Measurements from ENCODE around the gene RPL23. TPM values are rescaled to one million over a fixed set of nuclear protein-coding genes. Genes with fewer than 3 reads are reported as not detected.
A peak's percentile ranks its signal among the peaks of the same experiment; 100 is the strongest.

Gene RPL23
- total RNA-seq, 4 donors from 2014 or later, result 755 to 2,040 (median 1,511) TPM

DNA sequence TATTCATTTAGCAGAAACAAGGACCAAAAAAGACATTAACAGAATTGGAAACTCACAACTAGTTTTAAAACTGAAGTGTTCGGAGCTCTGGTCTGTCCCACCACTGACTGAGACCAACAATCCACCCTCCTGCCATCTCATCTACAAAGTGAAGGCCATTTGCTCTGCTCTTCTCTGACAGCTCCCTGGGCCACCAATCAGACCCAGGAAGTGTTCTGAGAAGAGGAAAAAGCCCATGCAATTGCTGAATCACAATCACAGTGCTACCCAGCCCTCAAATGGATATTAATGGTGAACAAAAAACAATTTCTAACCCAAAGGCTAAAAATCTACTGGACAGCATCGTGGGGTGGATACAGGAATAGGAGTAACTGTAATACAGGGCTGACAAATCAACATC, 2.1 kb downstream of the RPL23 start:
- peaks cover 0 to 60% of the 10 kb centered on the region in 2 donors for H3K36me3 ChIP-seq
- TF ChIP-seq, protein P1, sequence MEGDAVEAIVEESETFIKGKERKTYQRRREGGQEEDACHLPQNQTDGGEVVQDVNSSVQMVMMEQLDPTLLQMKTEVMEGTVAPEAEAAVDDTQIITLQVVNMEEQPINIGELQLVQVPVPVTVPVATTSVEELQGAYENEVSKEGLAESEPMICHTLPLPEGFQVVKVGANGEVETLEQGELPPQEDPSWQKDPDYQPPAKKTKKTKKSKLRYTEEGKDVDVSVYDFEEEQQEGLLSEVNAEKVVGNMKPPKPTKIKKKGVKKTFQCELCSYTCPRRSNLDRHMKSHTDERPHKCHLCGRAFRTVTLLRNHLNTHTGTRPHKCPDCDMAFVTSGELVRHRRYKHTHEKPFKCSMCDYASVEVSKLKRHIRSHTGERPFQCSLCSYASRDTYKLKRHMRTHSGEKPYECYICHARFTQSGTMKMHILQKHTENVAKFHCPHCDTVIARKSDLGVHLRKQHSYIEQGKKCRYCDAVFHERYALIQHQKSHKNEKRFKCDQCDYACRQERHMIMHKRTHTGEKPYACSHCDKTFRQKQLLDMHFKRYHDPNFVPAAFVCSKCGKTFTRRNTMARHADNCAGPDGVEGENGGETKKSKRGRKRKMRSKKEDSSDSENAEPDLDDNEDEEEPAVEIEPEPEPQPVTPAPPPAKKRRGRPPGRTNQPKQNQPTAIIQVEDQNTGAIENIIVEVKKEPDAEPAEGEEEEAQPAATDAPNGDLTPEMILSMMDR (IDR thresholded peaks at IDR 0.05), result no peak
- TF ChIP-seq POLR2A (IDR thresholded peaks at IDR 0.05), result no peak
- TF ChIP-seq EP300 (IDR thresholded peaks at IDR 0.05), result no peak
- TF ChIP-seq POLR2AphosphoS5 (IDR thresholded peaks at IDR 0.05), result no peak
- H3K27me3 ChIP-seq, result no peaks in the 10 kb centered on the region
- peak overlapping the region in 1 of 4 donors; percentile 88 for H3K27ac ChIP-seq
- peak overlapping the region in 1 of 2 donors; percentile 58 for H3K4me3 ChIP-seq
- ATAC-seq, result no peak
- 14% methylated on average over 1 of the region's 2 CpGs; no CpG with 5 or more reads in 1 of the 2 donors for WGBS, 2 donors (ENCODE audit: low coverage in 1 of 2)
- H3K9me3 ChIP-seq, result no peaks in the 10 kb centered on the region
- peaks cover 4 to 38% (median 21%) of the 10 kb centered on the region in 3 donors for H3K4me1 ChIP-seq

DNA sequence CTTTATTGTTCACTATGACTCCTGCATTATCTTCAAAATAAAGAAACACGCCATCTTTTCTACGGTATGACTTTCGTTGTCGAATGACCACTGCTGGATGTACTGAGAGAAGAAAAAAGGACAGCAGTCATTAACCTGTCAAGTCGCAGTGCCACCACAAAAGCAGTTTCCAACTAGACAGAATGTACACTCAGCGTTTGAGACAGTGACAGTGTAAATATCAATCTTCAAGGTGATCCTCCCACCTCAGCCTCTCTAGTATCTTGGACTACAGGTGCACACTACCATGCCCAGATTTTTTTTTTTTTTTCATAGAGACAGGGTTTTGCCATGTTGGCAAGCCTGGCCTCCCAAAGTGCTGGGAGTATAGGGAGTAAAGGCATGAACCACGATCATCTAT, 3.1 kb downstream of the RPL23 start:
- H3K4me1 ChIP-seq, result peaks cover 4 to 38% (median 21%) of the 10 kb centered on the region in 3 donors
- no peak overlapping the region for H3K4me3 ChIP-seq
- no peak for ATAC-seq
- H3K27me3 ChIP-seq, result no peaks in the 10 kb centered on the region
- WGBS, 2 donors (ENCODE audit: low coverage in 1 of 2), result 65 to 71% methylated on average over 7 of the region's 7 CpGs
- peaks cover 0 to 60% of the 10 kb centered on the region in 2 donors for H3K36me3 ChIP-seq
- H3K9me3 ChIP-seq, result no peaks in the 10 kb centered on the region
- TF ChIP-seq POLR2AphosphoS5 (IDR thresholded peaks at IDR 0.05) (no peak), POLR2A (IDR thresholded peaks at IDR 0.05) (no peak), EP300 (IDR thresholded peaks at IDR 0.05) (no peak)
- TF ChIP-seq, protein P1 (IDR thresholded peaks at IDR 0.05), result no peak
- H3K27ac ChIP-seq, result no peak overlapping the region

DNA sequence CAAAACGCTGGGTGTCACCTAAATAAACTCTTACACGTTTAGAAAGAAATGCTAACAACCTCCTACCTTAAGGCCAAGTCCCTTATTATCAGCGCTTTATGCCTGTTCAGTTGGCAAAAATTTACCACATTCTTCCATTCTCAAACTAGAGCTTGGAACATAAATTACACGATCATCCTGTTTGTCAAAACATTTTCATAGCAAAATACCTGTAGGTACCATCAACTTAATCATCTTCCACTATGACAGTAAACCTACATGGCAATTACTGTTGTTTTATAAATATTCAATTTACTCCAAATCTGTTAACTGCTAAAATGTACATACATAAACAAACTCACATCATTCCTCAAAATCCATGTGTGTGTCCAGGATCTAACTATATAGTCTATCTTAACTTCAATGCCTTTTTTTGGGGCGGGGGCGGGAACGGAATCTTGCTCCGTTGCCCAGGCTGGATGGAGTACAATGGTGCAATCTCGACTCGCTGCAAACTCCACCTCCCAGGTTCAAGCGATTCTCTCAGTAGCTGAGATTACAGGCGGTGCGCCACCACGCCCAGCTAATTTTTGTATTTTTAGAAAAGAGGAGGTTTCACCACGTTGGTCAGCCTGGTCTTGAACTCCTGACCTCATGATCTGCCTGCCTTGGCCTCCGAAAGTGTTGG, 4.4 kb downstream of the RPL23 start:
- WGBS, 2 donors (ENCODE audit: low coverage in 1 of 2), result 66 to 74% methylated on average over 6 to 9 of the region's 16 CpGs

DNA sequence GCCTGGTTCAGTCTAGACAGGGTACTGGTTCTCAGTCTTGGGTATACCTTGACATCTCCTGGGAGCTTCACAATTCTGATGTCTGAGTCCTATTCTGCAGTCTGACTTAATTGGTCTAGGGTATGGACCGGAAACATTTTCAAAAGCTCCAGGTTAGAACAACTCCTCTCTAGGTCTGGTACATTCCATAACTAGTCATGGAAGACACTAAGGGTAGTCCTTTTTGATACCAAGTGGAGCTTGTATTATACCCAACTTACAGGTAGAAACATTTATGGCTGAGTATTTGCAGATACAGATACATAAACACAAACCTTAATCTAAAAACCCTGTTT, 5.0 kb downstream of the RPL23 start:
- H3K36me3 ChIP-seq, result peaks cover 0 to 60% of the 10 kb centered on the region in 2 donors
- TF ChIP-seq EP300 (IDR thresholded peaks at IDR 0.05), result no peak
- no peaks in the 10 kb centered on the region for H3K27me3 ChIP-seq
- ATAC-seq, result no peak
- H3K27ac ChIP-seq, result no peak overlapping the region
- no peaks in the 10 kb centered on the region for H3K9me3 ChIP-seq
- no peak overlapping the region for H3K4me3 ChIP-seq
- WGBS, 2 donors (ENCODE audit: low coverage in 1 of 2), result 100% methylated on average over 1 of the region's 1 CpG; no CpG with 5 or more reads in 1 of the 2 donors
- peaks cover 4 to 32% (median 21%) of the 10 kb centered on the region in 3 donors for H3K4me1 ChIP-seq

More for the DNA sequence above, 4.4 kb downstream of the RPL23 start:
- Histone ChIP-seq H3K4me3 (no peak overlapping the region), H3K27ac (no peak overlapping the region), H3K36me3 (peaks cover 0 to 60% of the 10 kb centered on the region in 2 donors), H3K27me3 (no peaks in the 10 kb centered on the region), H3K4me1 (peaks cover 4 to 33% (median 21%) of the 10 kb centered on the region in 3 donors), H3K9me3 (no peaks in the 10 kb centered on the region)
- ATAC-seq, result no peak
- TF ChIP-seq EP300 (IDR thresholded peaks at IDR 0.05), result no peak
- TF ChIP-seq POLR2AphosphoS5 (IDR thresholded peaks at IDR 0.05), result no peak
- TF ChIP-seq, protein P1 (IDR thresholded peaks at IDR 0.05), result no peak
- no peak for TF ChIP-seq POLR2A (IDR thresholded peaks at IDR 0.05)

DNA sequence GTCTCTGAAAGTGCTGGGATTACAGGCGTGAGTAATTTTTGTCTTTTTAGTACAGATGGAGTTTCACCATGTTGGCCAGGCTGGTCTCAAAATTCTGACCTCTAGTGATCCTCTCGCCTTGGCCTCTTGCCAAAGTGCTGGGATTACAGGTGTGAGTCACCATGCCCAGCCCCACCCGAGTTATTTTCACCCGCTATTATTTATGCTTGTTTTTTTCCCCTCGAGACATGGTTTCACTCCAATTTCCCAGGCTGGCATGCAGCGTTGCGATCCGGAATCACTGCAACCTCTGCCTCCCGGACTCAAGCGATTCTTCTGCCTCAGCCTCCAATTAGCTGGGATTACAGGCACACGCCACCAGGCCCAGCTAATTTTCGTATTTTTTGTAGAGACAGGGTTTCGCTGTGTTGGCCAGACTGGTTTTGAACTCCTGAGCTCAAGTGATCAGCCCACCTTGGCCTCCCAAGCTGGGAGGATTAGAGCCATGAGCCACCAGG, 9.2 kb downstream of the RPL23 start:
- Histone ChIP-seq H3K36me3 (peaks cover 0 to 29% of the 10 kb centered on the region in 2 donors), H3K9me3 (no peaks in the 10 kb centered on the region), H3K4me3 (no peak overlapping the region), H3K27me3 (no peaks in the 10 kb centered on the region), H3K4me1 (no peaks in the 10 kb centered on the region), H3K27ac (no peak overlapping the region)
- no peak for ATAC-seq
- WGBS, 2 donors (ENCODE audit: low coverage in 1 of 2), result 55 to 75% methylated on average over 10 to 13 of the region's 13 CpGs
- TF ChIP-seq POLR2A (IDR thresholded peaks at IDR 0.05), result no peak
- TF ChIP-seq EP300 (IDR thresholded peaks at IDR 0.05), result no peak
- TF ChIP-seq, protein P1 (IDR thresholded peaks at IDR 0.05), result no peak
- TF ChIP-seq POLR2AphosphoS5 (IDR thresholded peaks at IDR 0.05), result no peak

Data from gastroesophageal sphincter (tissue), 4 donors.